GM20431 (cell line): ENCODE results near the gene PSMB5.

Experiments
- in situ Hi-C: fragments of 300-500 bp; cut with MseI, MboI; formaldehyde crosslinking; loops from one replicate; pipeline ENCODE4 v1.15.0; 2020; ENCODE audit warnings: low sequenced_read_pairs; ENCODE audit not compliant: unreplicated experiment

The PSMB5 gene

GRCh38 chr14:23047034-23047634 lies 12.4 kb upstream of the PSMB5 start:
- in situ Hi-C loops, result no loop called here

GRCh38 chr14:23045419-23046357 lies 11.0 kb upstream of the PSMB5 start:
- in situ Hi-C loops, result no loop called here

- in situ Hi-C loops, result no loop called here
Observed at GRCh38 chr14:23044840-23045239, 10.1 kb upstream of the PSMB5 start.

GRCh38 chr14:23043754-23044153 lies 9.1 kb upstream of the PSMB5 start:
- in situ Hi-C loops, result no loop called here

GRCh38 chr14:23043145-23043544 lies 8.4 kb upstream of the PSMB5 start:
- in situ Hi-C loops, result no loop called here

- in situ Hi-C loops, result no loop called here
Observed at GRCh38 chr14:23042162-23042965, 7.7 kb upstream of the PSMB5 start, which contains the start of gene PSMB11. Gene PSMB11 (plus strand): TSS chr14:23042212. CDS start chr14:23042226, 14 bp downstream.

GRCh38 chr14:23041729-23042128 lies 7.0 kb upstream of the PSMB5 start:
- in situ Hi-C loops, result no loop called here

GRCh38 chr14:23040100-23040499 lies 5.4 kb upstream of the PSMB5 start:
- in situ Hi-C loops, result no loop called here

GRCh38 chr14:23035303-23036144 lies 824 bp upstream of the PSMB5 start:
- in situ Hi-C loops, result no loop called here

- in situ Hi-C loops, result no loop called here
Observed at GRCh38 chr14:23033801-23034497, 751 bp downstream of the PSMB5 start.

GRCh38 chr14:23033251-23033727 lies 1.4 kb downstream of the PSMB5 start:
- in situ Hi-C loops, result no loop called here

GRCh38 chr14:23030936-23031335 lies 3.8 kb downstream of the PSMB5 start:
- in situ Hi-C loops, result no loop called here

GRCh38 chr14:23028799-23029198 lies 5.9 kb downstream of the PSMB5 start:
- in situ Hi-C loops, result no loop called here

- in situ Hi-C loops, result no loop called here
Observed at GRCh38 chr14:23025151-23025814, 9.4 kb downstream of the PSMB5 start.

GRCh38 chr14:23024612-23025075 lies 10.1 kb downstream of the PSMB5 start:
- in situ Hi-C loops, result no loop called here

GRCh38 chr14:23023795-23024152 lies 10.9 kb downstream of the PSMB5 start:
- in situ Hi-C loops, result no loop called here

GRCh38 chr14:23023022-23023794 lies 11.5 kb downstream of the PSMB5 start:
- in situ Hi-C loops, result no loop called here
